Measurements from ENCODE around the gene SASH1.

Gene SASH1

GRCh38 chr6:148404456-148405054, 61.9 kb downstream of the SASH1 start:
- DNase-seq (ENCODE audit: low spot score), result no peak

- DNase-seq (ENCODE audit: low spot score), result no peak
Measured at GRCh38 chr6:148405894-148406293, 63.3 kb downstream of the SASH1 start.

- DNase-seq (ENCODE audit: low spot score), result no peak
Measured at GRCh38 chr6:148406579-148407371, 64.1 kb downstream of the SASH1 start.

- no peak for DNase-seq (ENCODE audit: low spot score)
Measured at GRCh38 chr6:148407372-148407771, 64.7 kb downstream of the SASH1 start.

- DNase-seq (ENCODE audit: low spot score), result no peak
Measured at GRCh38 chr6:148413321-148414091, 70.9 kb downstream of the SASH1 start.

- no peak for DNase-seq (ENCODE audit: low spot score)
Measured at GRCh38 chr6:148414092-148414489, 71.5 kb downstream of the SASH1 start.

- DNase-seq (ENCODE audit: low spot score), result no peak
Measured at GRCh38 chr6:148414836-148415235, 72.2 kb downstream of the SASH1 start.

GRCh38 chr6:148415511-148416260, 73.0 kb downstream of the SASH1 start:
- DNase-seq (ENCODE audit: low spot score), result no peak

GRCh38 chr6:148416330-148416965, 73.8 kb downstream of the SASH1 start:
- DNase-seq (ENCODE audit: low spot score), result no peak

GRCh38 chr6:148417045-148417444, 74.4 kb downstream of the SASH1 start:
- DNase-seq (ENCODE audit: low spot score), result no peak

- no peak for DNase-seq (ENCODE audit: low spot score)
Measured at GRCh38 chr6:148419430-148419829, 76.8 kb downstream of the SASH1 start.

GRCh38 chr6:148422085-148422484, 79.4 kb downstream of the SASH1 start:
- no peak for DNase-seq (ENCODE audit: low spot score)

- DNase-seq (ENCODE audit: low spot score), result no peak
Measured at GRCh38 chr6:148423133-148423532, 80.5 kb downstream of the SASH1 start.

- no peak for DNase-seq (ENCODE audit: low spot score)
Measured at GRCh38 chr6:148423601-148424270, 81.1 kb downstream of the SASH1 start.

- DNase-seq (ENCODE audit: low spot score), result no peak
Measured at GRCh38 chr6:148425443-148425842, 82.8 kb downstream of the SASH1 start.

GRCh38 chr6:148426317-148426977, 83.8 kb downstream of the SASH1 start:
- no peak for DNase-seq (ENCODE audit: low spot score)

GRCh38 chr6:148427333-148427732, 84.7 kb downstream of the SASH1 start:
- no peak for DNase-seq (ENCODE audit: low spot score)

GRCh38 chr6:148429423-148429822, 86.8 kb downstream of the SASH1 start:
- DNase-seq (ENCODE audit: low spot score), result no peak

- DNase-seq (ENCODE audit: low spot score), result no peak
Measured at GRCh38 chr6:148430897-148431296, 88.3 kb downstream of the SASH1 start.

GRCh38 chr6:148431413-148431812, 88.8 kb downstream of the SASH1 start:
- no peak for DNase-seq (ENCODE audit: low spot score)

GRCh38 chr6:148431840-148432239, 89.2 kb downstream of the SASH1 start:
- DNase-seq (ENCODE audit: low spot score), result no peak
